HCT116 (cell line): ENCODE measurements around the gene MBP. TPM values are rescaled to one million over a fixed set of nuclear protein-coding genes. Genes with fewer than 3 reads are reported as not detected.

Source experiments
- ATAC-seq: fragments of 200-7000 bp; cut with Tn5 transposase; 2 replicates; pipeline ENCODE4 v1.9.1; 2020; ENCODE audit warnings: mild to moderate bottlenecking, moderate library complexity
- BruUV-seq: library from RNA; stranded (reverse); fragments of 400-500 nt; replicated peaks from 2 replicates; lab custom pipeline; 2021; lab: Mats Ljungman, UMichigan
- CTCF ChIA-PET: fragments of 300-600 bp; sonication (Branson Sonifier 250); formaldehyde crosslinking; loops from one replicate; lab custom pipeline; 2021; ENCODE audit warnings: antibody characterized with exemption; lab: Charles Lee
- POLR2A ChIA-PET: fragments of 300-600, 350-600 bp; sonication (Branson Sonifier 250); formaldehyde crosslinking; loops from one replicate; lab custom pipeline; 2021; ENCODE audit warnings: antibody characterized with exemption; lab: Charles Lee
- RAD21 ChIA-PET, 2 experiments: fragments of 300-600 bp; sonication (Branson Sonifier 250); formaldehyde crosslinking; loops; one replicate each; lab custom pipeline; 2023; ENCODE audit warnings: low total read pairs in 2 of 2; ENCODE audit not compliant: uncharacterized antibody in 2 of 2, unreplicated experiment in 2 of 2, low non-redundant PET in 1 of 2; lab: Charles Lee
- DNase-seq: peaks from one replicate; pipeline ENCODE4 v3.0.0-alpha.2; 2010; ENCODE audit warnings: low read depth, low spot score
- H2AFZ ChIP-seq: fragments of 200-600 bp; shearing (Covaris generic), sonication (generic); 2 replicates; pipeline ENCODE4 v1.6.1; 2017; ENCODE audit warnings: low read depth, mixed run types, mixed read lengths, antibody characterized with exemption, low read length; ENCODE audit not compliant: poor library complexity, severe bottlenecking
- H3K27ac ChIP-seq: 2 replicates; pipeline ENCODE4 v1.5.1; 2012; ENCODE audit warnings: low read depth, low read length
- H3K27me3 ChIP-seq: fragments of 200-600 bp; sonication (generic); 2 replicates; pipeline ENCODE4 v1.6.1; 2016; ENCODE audit warnings: mixed run types, low read length, mixed read lengths; ENCODE audit not compliant: insufficient read depth
- H3K36me3 ChIP-seq, 2 experiments: fragments of 200-500 bp in 1 of 2; fragments of 200-600 bp in 1 of 2; sonication (Bioruptor generic) in 1 of 2; sonication (generic) in 1 of 2; 2 replicates each; pipeline versions ENCODE4 v1.5.1 to v1.6.1; 2014 to 2016; ENCODE audit warnings: low read length in 2 of 2, inconsistent platforms in 1 of 2, mixed read lengths in 1 of 2, mixed run types in 1 of 2; ENCODE audit not compliant: insufficient read depth in 2 of 2, control insufficient read depth in 1 of 2
- H3K4me1 ChIP-seq, 2 experiments: fragments of 200-600 bp in 1 of 2; sonication (generic) in 1 of 2; 2 replicates each; pipeline versions ENCODE4 v1.5.1 to v1.6.1; 2012 to 2017; ENCODE audit warnings: low read length in 2 of 2, inconsistent platforms in 1 of 2, mild to moderate bottlenecking in 1 of 2, mixed read lengths in 1 of 2, mixed run types in 1 of 2, moderate library complexity in 1 of 2; ENCODE audit not compliant: insufficient read depth in 2 of 2, control insufficient read depth in 1 of 2
- H3K4me2 ChIP-seq: fragments of 200-600 bp; sonication (generic); 2 replicates; pipeline ENCODE4 v1.6.1; 2017; ENCODE audit warnings: mixed run types, low read length, mixed read lengths
- H3K4me3 ChIP-seq, 2 experiments: fragments of 200-600 bp in 1 of 2; sonication (generic) in 1 of 2; replicated peaks in 1 of 2; 2 replicates each; pipeline ENCODE4 v1.5.1; 2011 to 2016; ENCODE audit warnings: low read length in 2 of 2, control low read depth in 1 of 2, low read depth in 1 of 2, mild to moderate bottlenecking in 1 of 2, mixed read lengths in 1 of 2, mixed run types in 1 of 2
- H3K79me2 ChIP-seq: fragments of 200-600 bp; sonication (generic); 2 replicates; pipeline ENCODE4 v1.6.1; 2017; ENCODE audit warnings: mild to moderate bottlenecking, mixed run types, low read length, moderate library complexity, mixed read lengths; ENCODE audit not compliant: insufficient read depth
- H3K9ac ChIP-seq: fragments of 200-600 bp; sonication (generic); 2 replicates; pipeline ENCODE4 v1.6.1; 2016; ENCODE audit warnings: low read length, mixed read lengths
- H3K9me2 ChIP-seq: fragments of 200-600 bp; sonication (generic), shearing (Covaris generic); 2 replicates; pipeline ENCODE4 v1.6.1; 2017; ENCODE audit warnings: mixed run types, mild to moderate bottlenecking, moderate library complexity; ENCODE audit not compliant: insufficient read depth
- H3K9me3 ChIP-seq, 2 experiments: fragments of 200-500 bp in 1 of 2; fragments of 200-600 bp in 1 of 2; sonication (Bioruptor generic) in 1 of 2; sonication (generic) in 1 of 2; 2 replicates each; pipeline ENCODE4 v1.6.1; 2014 to 2017; ENCODE audit warnings: low read length in 2 of 2, mixed read lengths in 2 of 2, inconsistent platforms in 1 of 2, low read depth in 1 of 2, mild to moderate bottlenecking in 1 of 2, mixed run types in 1 of 2, moderate library complexity in 1 of 2; ENCODE audit not compliant: control insufficient read depth in 1 of 2, insufficient read depth in 1 of 2
- H4K20me1 ChIP-seq: fragments of 200-600 bp; sonication (generic), shearing (Covaris generic); 2 replicates; pipeline ENCODE4 v1.6.1; 2017; ENCODE audit warnings: mixed run types, mild to moderate bottlenecking, moderate library complexity; ENCODE audit not compliant: insufficient read depth
- ATF3 ChIP-seq: IDR thresholded peaks from 2 replicates; pipeline ENCODE4 v1.6.1; 2012
- CBX3 ChIP-seq: IDR thresholded peaks from 2 replicates; pipeline ENCODE4 v1.6.1; 2012; ENCODE audit warnings: low read depth
- CEBPB ChIP-seq: IDR thresholded peaks from 2 replicates; pipeline ENCODE4 v1.6.1; 2012; ENCODE audit warnings: low read depth
- CTCF ChIP-seq, 3 experiments: fragments of 200-600 bp in 1 of 3; sonication (generic) in 1 of 3; IDR thresholded peaks in 2 of 3; conservative IDR thresholded peaks in 1 of 3; 2 replicates each; pipeline ENCODE4 v1.5.1; 2012 to 2017; ENCODE audit warnings: low read depth in 2 of 3, low read length in 2 of 3, antibody characterized with exemption in 1 of 3, borderline replicate concordance in 1 of 3, control low read depth in 1 of 3, mild to moderate bottlenecking in 1 of 3, mixed read lengths in 1 of 3, mixed run types in 1 of 3, moderate library complexity in 1 of 3; ENCODE audit not compliant: insufficient read depth in 1 of 3
- EGR1 ChIP-seq: IDR thresholded peaks from 2 replicates; pipeline ENCODE4 v1.6.1; 2012; ENCODE audit warnings: low read depth
- ELF1 ChIP-seq: IDR thresholded peaks from 2 replicates; pipeline ENCODE4 v1.6.1; 2012; ENCODE audit warnings: low read depth, borderline replicate concordance
- EZH2phosphoT487 ChIP-seq: fragments of 200-600 bp; IDR thresholded peaks from 2 replicates; pipeline ENCODE4 v1.6.1; 2018; ENCODE audit warnings: antibody characterized with exemption, borderline replicate concordance
- FOSL1 ChIP-seq: IDR thresholded peaks from 2 replicates; pipeline ENCODE4 v1.6.1; 2012; ENCODE audit warnings: low read depth
- JUND ChIP-seq: IDR thresholded peaks from 2 replicates; pipeline ENCODE4 v1.6.1; 2012
- POLR2A ChIP-seq: IDR thresholded peaks from 2 replicates; pipeline ENCODE4 v1.7.0; 2011; ENCODE audit warnings: borderline replicate concordance; ENCODE audit not compliant: insufficient read depth, insufficient read length; ENCODE audit errors: extremely low read depth
- RAD21 ChIP-seq: IDR thresholded peaks from 2 replicates; pipeline ENCODE4 v1.6.1; 2012; ENCODE audit warnings: low read depth, mild to moderate bottlenecking
- SIN3A ChIP-seq: IDR thresholded peaks from 2 replicates; pipeline ENCODE4 v1.6.1; 2012; ENCODE audit warnings: low read depth
- SP1 ChIP-seq: IDR thresholded peaks from 2 replicates; pipeline ENCODE4 v1.6.1; 2012; ENCODE audit warnings: low read depth
- SRF ChIP-seq: IDR thresholded peaks from 2 replicates; pipeline ENCODE4 v1.6.1; 2012; ENCODE audit warnings: low read depth
- YY1 ChIP-seq: IDR thresholded peaks from 2 replicates; pipeline ENCODE4 v1.6.1; 2011; ENCODE audit warnings: low read length, low read depth, moderate library complexity, mild to moderate bottlenecking; ENCODE audit not compliant: insufficient replicate concordance; ENCODE audit errors: extremely low read depth
- ZFX ChIP-seq: fragments of 450-650 bp; IDR thresholded peaks from 2 replicates; pipeline ENCODE4 v1.6.1; 2017
- ZNF274 ChIP-seq: fragments of 200-500 bp; sonication (Bioruptor generic); IDR thresholded peaks from 2 replicates; pipeline ENCODE4 v1.6.1; 2014; ENCODE audit warnings: mild to moderate bottlenecking, low read depth, low read length, inconsistent platforms
- intact Hi-C: fragments of 100-400 bp; cut with micrococcal nuclease; formaldehyde crosslinking; loops from 2 replicates; pipeline ENCODE4 v1.10.0; 2022
- total RNA-seq: library from RNA; stranded (reverse); gene quantifications from one replicate; pipeline ENCODE4 v1.2.1, GENCODE V29; 2021; ENCODE audit not compliant: unreplicated experiment

The MBP gene
- total RNA-seq, 1 experiment from 2014 or later: 34.9 TPM

GRCh38 chr18:77116201-77117080 is 16.1 kb downstream of the MBP start:
- intact Hi-C loops: no loop called here
- H3K36me3 ChIP-seq: no peaks in the 10 kb centered on the region
- peaks cover 62% of the 10 kb centered on the region for H3K79me2 ChIP-seq
- H3K27ac ChIP-seq: no peak overlapping the region
- H3K9me2 ChIP-seq: no peaks in the 10 kb centered on the region
- H3K4me2 ChIP-seq: no peak overlapping the region
- peaks cover 6 to 19% of the 10 kb centered on the region in 2 experiments; a peak in 2 of 4 replicates for H3K4me1 ChIP-seq
- RAD21 ChIA-PET: no interaction called here
- CTCF ChIA-PET: no interaction called here
- ATAC-seq (no peak), DNase-seq (no peak)
- BruUV-seq: no TSS peak
- H3K9ac ChIP-seq: no peak overlapping the region
- no peaks in the 10 kb centered on the region for H3K9me3 ChIP-seq
- POLR2A ChIA-PET: no interaction called here
- H3K4me3 ChIP-seq: no peak overlapping the region
- TF ChIP-seq CBX3 (no peak), POLR2A (no peak), EZH2phosphoT487 (no peak), FOSL1 (no peak), ZFX (no peak)
- TF ChIP-seq, all 23 proteins: peak for 0
- H4K20me1 ChIP-seq: no peaks in the 10 kb centered on the region
- no peaks in the 10 kb centered on the region for H3K27me3 ChIP-seq
- no peak overlapping the region for H2AFZ ChIP-seq

- CTCF ChIA-PET: interaction anchor here (0.6 kb wide), 1 partner anchor 26 kb away, joined by 3 read pairs; no protein-coding TSS in a partner anchor
- H3K27me3 ChIP-seq: no peaks in the 10 kb centered on the region
- POLR2A ChIA-PET: interaction anchor here (1.5 kb wide), 1 partner anchor 17 kb away, joined by 3 read pairs; the partner anchor contains the start of gene MBP
- H3K4me3 ChIP-seq: no peak overlapping the region
- no peak overlapping the region for H2AFZ ChIP-seq
- no peaks in the 10 kb centered on the region for H3K9me2 ChIP-seq
- peaks cover 6 to 21% of the 10 kb centered on the region in 2 experiments; a peak in 2 of 4 replicates for H3K4me1 ChIP-seq
- H3K27ac ChIP-seq: no peak overlapping the region; the same call in 1 of the 2 replicates
- no peaks in the 10 kb centered on the region for H4K20me1 ChIP-seq
- H3K9me3 ChIP-seq: no peaks in the 10 kb centered on the region
- no peak for ATAC-seq
- no peak for DNase-seq
- peaks cover 53% of the 10 kb centered on the region for H3K79me2 ChIP-seq
- H3K4me2 ChIP-seq: no peak overlapping the region
- H3K36me3 ChIP-seq: no peaks in the 10 kb centered on the region
- BruUV-seq: no TSS peak
- RAD21 ChIA-PET: no interaction called here
- H3K9ac ChIP-seq: no peak overlapping the region
- intact Hi-C loops: no loop called here
- no peak for TF ChIP-seq CTCF (IDR thresholded peaks at IDR 0.05 in 2 of 3, conservative IDR thresholded peaks at IDR 0.05 in 1 of 3; ENCODE audit: borderline replicate concordance in 1 of 3, insufficient read depth in 1 of 3, low read depth in 2 of 3, low read length in 2 of 3)
- TF ChIP-seq ZNF274: no peak
- no peak for TF ChIP-seq ELF1
- TF ChIP-seq CEBPB: no peak
- TF ChIP-seq SP1: no peak
- TF ChIP-seq FOSL1: no peak
- TF ChIP-seq POLR2A: no peak
- no peak for TF ChIP-seq ATF3
- no peak for TF ChIP-seq YY1
- TF ChIP-seq SRF: no peak
- TF ChIP-seq EGR1: no peak
- TF ChIP-seq SIN3A: no peak
- no peak for TF ChIP-seq CBX3
- no peak for TF ChIP-seq RAD21
- no peak for TF ChIP-seq JUND
Observed at GRCh38 chr18:77115192-77115953, 17.2 kb downstream of the MBP start.
